ENCODE measurements around the gene CETN1.

The CETN1 gene

DNA sequence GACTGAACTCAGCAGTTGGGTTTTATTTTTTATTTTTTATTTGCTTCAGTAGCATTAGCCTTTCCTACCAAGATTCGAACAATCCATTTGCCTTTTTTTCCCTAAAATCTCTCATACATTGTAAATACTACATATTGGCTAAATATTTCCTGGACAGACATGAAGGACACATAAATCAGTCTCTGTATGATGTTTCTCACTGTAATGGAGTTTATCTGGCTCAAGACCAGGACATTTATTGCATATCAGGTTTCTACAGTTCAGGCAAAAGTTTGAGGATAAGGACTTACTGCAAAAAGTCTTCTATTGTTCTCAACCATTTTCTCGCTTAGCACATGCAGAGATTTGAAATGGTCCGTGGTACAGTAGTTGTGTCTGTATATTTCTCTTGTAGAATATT lies 19.9 kb downstream of the CETN1 start:
- Mint-ChIP-seq H3K4me3 (no peak overlapping the region), H3K27me3 (peaks cover 8% of the 10 kb centered on the region)

DNA sequence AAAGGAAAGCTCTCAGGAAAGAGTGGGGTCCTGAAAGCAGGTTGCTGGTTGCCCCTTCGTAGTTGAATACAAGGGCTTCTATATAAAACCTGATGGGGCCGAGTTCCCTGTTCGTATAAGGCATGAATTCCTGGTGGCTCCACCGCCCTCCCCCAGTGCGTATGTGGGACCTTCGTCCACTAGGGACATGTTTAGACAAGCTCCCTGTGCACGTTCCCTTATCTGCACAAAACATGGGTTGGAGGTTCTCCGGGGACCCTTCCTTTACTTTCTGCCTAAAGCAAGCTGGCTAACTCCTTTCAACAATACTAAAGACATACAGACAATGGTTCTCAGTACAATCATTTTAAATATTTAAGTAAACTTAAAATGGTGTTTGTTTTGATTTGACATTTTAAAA lies 24.6 kb downstream of the CETN1 start:
- peaks cover 8% of the 10 kb centered on the region for H3K27me3 Mint-ChIP-seq
- no peaks in the 10 kb centered on the region for H3K36me3 Mint-ChIP-seq
- H3K4me1 Mint-ChIP-seq (ENCODE audit: low read depth) = no peaks in the 10 kb centered on the region
- no peaks in the 10 kb centered on the region for H3K9me3 Mint-ChIP-seq (ENCODE audit: low read depth)
- H3K27ac Mint-ChIP-seq = no peak overlapping the region
- no peak overlapping the region for H3K4me3 Mint-ChIP-seq

More for the DNA sequence above, 19.9 kb downstream of the CETN1 start:
- Mint-ChIP-seq H3K36me3 (no peaks in the 10 kb centered on the region), H3K27ac (no peak overlapping the region), H3K4me1 (ENCODE audit: low read depth) (peaks cover 13% of the 10 kb centered on the region), H3K9me3 (ENCODE audit: low read depth) (no peaks in the 10 kb centered on the region)

DNA sequence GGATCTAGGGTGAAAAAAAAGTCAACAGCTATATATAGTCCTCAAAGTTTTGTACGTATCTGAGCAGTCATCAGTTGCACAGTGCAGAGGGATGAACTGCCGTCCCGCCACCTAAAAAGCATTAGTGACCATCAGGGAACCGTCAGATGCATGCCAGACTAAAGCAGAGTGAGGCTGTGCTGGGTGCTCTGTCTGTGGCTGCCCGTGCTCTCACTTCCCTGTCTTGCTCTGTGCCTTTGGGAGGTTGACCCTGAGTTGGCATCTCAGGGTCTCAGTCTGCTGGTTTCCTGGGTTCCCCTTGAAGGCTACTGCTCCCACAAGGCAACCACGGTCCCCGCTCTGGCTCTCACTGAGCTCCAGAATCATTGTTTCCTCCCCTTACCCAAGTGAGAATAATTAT lies 27.8 kb downstream of the CETN1 start:
- H3K4me3 Mint-ChIP-seq = no peak overlapping the region
- H3K36me3 Mint-ChIP-seq = no peaks in the 10 kb centered on the region
- peaks cover 2% of the 10 kb centered on the region for H3K27me3 Mint-ChIP-seq
- H3K4me1 Mint-ChIP-seq (ENCODE audit: low read depth) = no peaks in the 10 kb centered on the region
- H3K9me3 Mint-ChIP-seq (ENCODE audit: low read depth) = no peaks in the 10 kb centered on the region
- no peak overlapping the region for H3K27ac Mint-ChIP-seq

GRCh38 chr18:610214-610928 lies 30.2 kb downstream of the CETN1 start:
- Mint-ChIP-seq H3K27me3 (peaks cover 2% of the 10 kb centered on the region), H3K4me3 (no peak overlapping the region), H3K36me3 (no peaks in the 10 kb centered on the region), H3K9me3 (ENCODE audit: low read depth) (no peaks in the 10 kb centered on the region), H3K27ac (no peak overlapping the region), H3K4me1 (ENCODE audit: low read depth) (no peaks in the 10 kb centered on the region)

DNA sequence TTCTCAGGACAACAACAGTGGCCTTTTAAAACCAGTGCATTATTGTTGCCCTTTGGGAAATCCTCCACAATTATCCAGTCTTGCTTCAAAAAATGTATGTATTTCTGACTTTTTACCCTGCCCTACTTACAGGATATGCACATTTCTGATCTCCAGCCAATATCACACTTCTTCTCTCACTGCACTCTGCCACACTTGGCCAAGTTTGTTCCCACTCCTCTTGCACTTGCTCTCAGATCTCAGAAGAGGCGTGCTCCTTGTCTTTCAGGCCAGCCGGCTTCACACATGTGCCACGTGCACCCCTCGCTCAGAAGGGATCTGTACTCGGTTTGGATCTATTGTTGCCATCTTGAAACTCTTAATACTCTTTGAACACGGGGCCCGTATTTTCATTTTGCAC lies 32.0 kb downstream of the CETN1 start:
- H3K27ac Mint-ChIP-seq = no peak overlapping the region
- H3K4me1 Mint-ChIP-seq (ENCODE audit: low read depth) = no peaks in the 10 kb centered on the region
- H3K36me3 Mint-ChIP-seq = no peaks in the 10 kb centered on the region
- no peaks in the 10 kb centered on the region for H3K9me3 Mint-ChIP-seq (ENCODE audit: low read depth)
- peaks cover 2% of the 10 kb centered on the region for H3K27me3 Mint-ChIP-seq
- H3K4me3 Mint-ChIP-seq = no peak overlapping the region

DNA sequence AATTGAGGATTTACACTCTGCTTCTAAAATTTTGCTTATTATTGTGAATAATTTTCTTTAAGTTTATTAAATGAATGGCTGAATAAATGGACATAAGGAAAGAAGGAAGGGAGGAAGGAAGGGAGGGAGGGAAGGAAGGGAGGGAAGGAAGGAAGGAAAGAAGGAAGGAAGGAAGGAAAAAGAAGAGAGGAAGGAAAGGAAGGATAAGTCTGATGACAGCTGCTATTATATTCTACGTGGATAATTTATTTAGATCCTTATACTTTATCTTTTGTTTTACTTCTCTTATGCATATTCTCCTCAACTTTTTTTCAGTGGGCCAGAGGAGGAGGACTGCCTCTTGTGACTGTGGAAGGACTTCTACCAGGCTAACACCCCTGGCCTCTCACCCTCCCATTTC lies 34.0 kb downstream of the CETN1 start:
- Mint-ChIP-seq H3K4me1 (ENCODE audit: low read depth) (no peaks in the 10 kb centered on the region), H3K9me3 (ENCODE audit: low read depth) (no peaks in the 10 kb centered on the region), H3K27me3 (peaks cover 4% of the 10 kb centered on the region), H3K27ac (no peak overlapping the region), H3K36me3 (no peaks in the 10 kb centered on the region), H3K4me3 (no peak overlapping the region)

- no peaks in the 10 kb centered on the region for H3K9me3 Mint-ChIP-seq (ENCODE audit: low read depth)
- no peaks in the 10 kb centered on the region for H3K36me3 Mint-ChIP-seq
- H3K27ac Mint-ChIP-seq = no peak overlapping the region
- H3K4me1 Mint-ChIP-seq (ENCODE audit: low read depth) = no peaks in the 10 kb centered on the region
- H3K4me3 Mint-ChIP-seq = no peak overlapping the region
- H3K27me3 Mint-ChIP-seq = peaks cover 4% of the 10 kb centered on the region
Measured at GRCh38 chr18:615092-615521, 34.9 kb downstream of the CETN1 start.

GRCh38 chr18:615773-616172 lies 35.6 kb downstream of the CETN1 start:
- no peaks in the 10 kb centered on the region for H3K4me1 Mint-ChIP-seq (ENCODE audit: low read depth)
- H3K27me3 Mint-ChIP-seq = peaks cover 4% of the 10 kb centered on the region
- H3K27ac Mint-ChIP-seq = no peak overlapping the region
- H3K36me3 Mint-ChIP-seq = no peaks in the 10 kb centered on the region
- H3K4me3 Mint-ChIP-seq = no peak overlapping the region
- no peaks in the 10 kb centered on the region for H3K9me3 Mint-ChIP-seq (ENCODE audit: low read depth)

DNA sequence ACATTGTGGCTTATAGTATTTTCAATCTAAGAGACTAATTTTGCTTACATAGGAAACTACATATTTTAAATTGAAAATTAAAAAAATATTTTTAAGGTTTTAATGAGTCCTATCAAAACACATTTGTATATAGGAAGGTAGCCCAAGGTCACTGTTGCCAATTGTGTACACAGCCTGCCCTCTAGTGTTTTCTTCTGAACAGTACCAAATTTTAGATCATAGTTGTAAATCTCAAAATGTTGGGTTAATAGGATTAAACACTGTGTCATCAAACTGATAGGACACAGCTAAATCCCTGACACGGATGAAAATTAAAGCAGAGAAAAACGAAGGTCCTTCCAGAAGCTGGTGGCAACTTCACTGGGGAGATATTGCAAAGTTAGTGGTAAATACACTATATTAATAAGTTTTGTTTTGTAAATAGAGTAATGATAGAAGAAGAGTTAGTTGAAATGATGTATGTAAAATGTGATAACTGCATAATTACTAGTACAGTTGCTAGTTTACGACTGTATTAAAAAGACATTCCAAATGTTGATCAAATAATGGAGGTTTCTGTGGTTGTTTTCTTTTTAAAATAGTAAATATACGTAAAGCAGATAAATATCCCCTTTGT lies 36.3 kb downstream of the CETN1 start:
- Mint-ChIP-seq H3K4me3 (no peak overlapping the region), H3K36me3 (no peaks in the 10 kb centered on the region), H3K4me1 (ENCODE audit: low read depth) (no peaks in the 10 kb centered on the region), H3K9me3 (ENCODE audit: low read depth) (no peaks in the 10 kb centered on the region), H3K27ac (no peak overlapping the region), H3K27me3 (peaks cover 4% of the 10 kb centered on the region)

GRCh38 chr18:617970-618504 lies 37.9 kb downstream of the CETN1 start:
- H3K4me3 Mint-ChIP-seq = no peak overlapping the region
- no peaks in the 10 kb centered on the region for H3K4me1 Mint-ChIP-seq (ENCODE audit: low read depth)
- peaks cover 3% of the 10 kb centered on the region for H3K27me3 Mint-ChIP-seq
- H3K36me3 Mint-ChIP-seq = no peaks in the 10 kb centered on the region
- H3K27ac Mint-ChIP-seq = no peak overlapping the region
- no peaks in the 10 kb centered on the region for H3K9me3 Mint-ChIP-seq (ENCODE audit: low read depth)

- H3K4me1 Mint-ChIP-seq (ENCODE audit: low read depth) = no peaks in the 10 kb centered on the region
- no peak overlapping the region for H3K4me3 Mint-ChIP-seq
- H3K27me3 Mint-ChIP-seq = peaks cover 3% of the 10 kb centered on the region
- H3K36me3 Mint-ChIP-seq = no peaks in the 10 kb centered on the region
- no peaks in the 10 kb centered on the region for H3K9me3 Mint-ChIP-seq (ENCODE audit: low read depth)
- H3K27ac Mint-ChIP-seq = no peak overlapping the region
Measured at GRCh38 chr18:618618-619017, 38.4 kb downstream of the CETN1 start.

GRCh38 chr18:621291-622043 lies 41.3 kb downstream of the CETN1 start:
- no peaks in the 10 kb centered on the region for H3K9me3 Mint-ChIP-seq (ENCODE audit: low read depth)

GRCh38 chr18:622289-622688 lies 42.1 kb downstream of the CETN1 start:
- Mint-ChIP-seq H3K27me3 (peaks cover 5% of the 10 kb centered on the region), H3K27ac (no peak overlapping the region), H3K4me1 (ENCODE audit: low read depth) (peaks cover 1% of the 10 kb centered on the region), H3K9me3 (ENCODE audit: low read depth) (no peaks in the 10 kb centered on the region), H3K4me3 (no peak overlapping the region), H3K36me3 (no peaks in the 10 kb centered on the region)

More at GRCh38 chr18:621291-622043, 41.3 kb downstream of the CETN1 start:
- peaks cover 5% of the 10 kb centered on the region for H3K27me3 Mint-ChIP-seq
- H3K4me3 Mint-ChIP-seq = no peak overlapping the region
- no peak overlapping the region for H3K27ac Mint-ChIP-seq
- peaks cover 1% of the 10 kb centered on the region for H3K4me1 Mint-ChIP-seq (ENCODE audit: low read depth)
- no peaks in the 10 kb centered on the region for H3K36me3 Mint-ChIP-seq

DNA sequence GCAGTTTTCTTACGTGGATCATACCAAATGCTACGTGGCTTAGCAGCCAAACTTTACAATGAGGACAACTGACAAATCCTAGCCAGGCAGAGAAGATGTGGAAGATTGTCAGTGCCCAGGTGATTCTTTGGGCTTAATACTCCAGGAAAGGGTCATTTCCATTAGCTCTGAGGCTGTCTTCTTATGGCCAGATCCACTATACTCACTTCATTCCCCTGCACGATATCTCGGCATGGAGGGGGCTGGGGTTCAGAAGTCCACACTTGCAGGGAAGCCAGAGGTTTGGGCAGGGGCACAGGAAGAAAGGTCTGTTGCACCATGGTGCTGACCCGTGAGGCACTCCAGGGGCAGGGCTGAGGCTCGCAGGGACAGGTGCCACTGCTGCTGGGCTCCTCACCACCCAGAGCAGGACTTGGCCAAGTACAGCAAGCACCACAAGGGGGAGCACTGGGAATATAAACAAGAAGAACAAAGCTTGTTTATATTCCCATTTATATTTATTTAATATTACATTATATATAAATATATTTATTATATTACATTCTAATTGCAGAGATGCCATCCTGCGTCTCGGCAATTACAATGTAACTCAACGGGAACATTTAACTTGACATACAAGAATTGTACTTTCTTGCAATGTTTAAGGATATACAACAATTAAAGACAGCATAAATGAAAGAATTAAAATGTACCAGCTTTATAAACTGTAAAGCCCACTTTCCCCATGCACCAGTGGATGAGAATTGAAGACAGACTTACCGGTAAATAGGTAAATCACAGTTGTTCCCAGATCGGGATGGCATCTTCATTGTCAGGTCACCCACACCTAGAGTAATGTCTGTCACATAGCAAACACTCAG lies 43.8 kb downstream of the CETN1 start:
- Mint-ChIP-seq H3K4me1 (ENCODE audit: low read depth) (peaks cover 1% of the 10 kb centered on the region), H3K36me3 (no peaks in the 10 kb centered on the region), H3K9me3 (ENCODE audit: low read depth) (no peaks in the 10 kb centered on the region), H3K27me3 (peaks cover 7% of the 10 kb centered on the region), H3K4me3 (no peak overlapping the region), H3K27ac (no peak overlapping the region)
